GM23338 (cell line): ENCODE data around the gene RPL15. TPM values are rescaled to one million over a fixed set of nuclear protein-coding genes. Genes with fewer than 3 reads are reported as not detected.

Source experiments
- ATAC-seq: fragments of 200-7000 bp; cut with Tn5 transposase; 3 replicates; pipeline ENCODE4 v1.9.1; 2020
- DNase-seq: peaks from one replicate; pipeline ENCODE4 v3.0.0-alpha.2; 2015; ENCODE audit warnings: low spot score
- H2AFZ ChIP-seq: fragments of 200-600 bp; sonication (generic); 2 replicates; pipeline ENCODE4 v1.8.0; 2016; ENCODE audit warnings: antibody characterized with exemption, mild to moderate bottlenecking, moderate library complexity
- H3F3A ChIP-seq: fragments of 200-600 bp; sonication (generic); replicated peaks from 2 replicates; pipeline ENCODE4 v1.8.0; 2017; ENCODE audit warnings: antibody characterized with exemption, mixed run types, low read depth
- H3K27ac ChIP-seq: fragments of 200-600 bp; sonication (generic); 2 replicates; pipeline ENCODE4 v1.6.1; 2016; ENCODE audit warnings: low read depth
- H3K27me3 ChIP-seq: fragments of 200-600 bp; sonication (generic); 2 replicates; pipeline ENCODE4 v1.8.0; 2016; ENCODE audit warnings: mild to moderate bottlenecking, mixed run types, moderate library complexity; ENCODE audit not compliant: insufficient read depth
- H3K36me3 ChIP-seq: fragments of 200-600 bp; sonication (generic); 2 replicates; pipeline ENCODE4 v1.8.0; 2016; ENCODE audit warnings: mild to moderate bottlenecking; ENCODE audit not compliant: insufficient read depth
- H3K4me1 ChIP-seq: fragments of 200-600 bp; sonication (generic); 2 replicates; pipeline ENCODE4 v1.8.0; 2016; ENCODE audit warnings: mild to moderate bottlenecking, moderate library complexity; ENCODE audit not compliant: insufficient read depth
- H3K4me2 ChIP-seq: fragments of 200-600 bp; sonication (generic); 2 replicates; pipeline ENCODE4 v1.7.1; 2017; ENCODE audit warnings: mixed run types
- H3K4me3 ChIP-seq: fragments of 200-600 bp; sonication (generic); 2 replicates; pipeline ENCODE4 v1.6.1; 2016; ENCODE audit warnings: mixed run types
- H3K79me2 ChIP-seq: fragments of 200-600 bp; sonication (generic); replicated peaks from 2 replicates; pipeline ENCODE4 v1.8.0; 2017; ENCODE audit warnings: mild to moderate bottlenecking; ENCODE audit not compliant: insufficient read depth
- H3K9me2 ChIP-seq: fragments of 200-600 bp; sonication (generic); 2 replicates; pipeline ENCODE4 v1.8.0; 2017; ENCODE audit not compliant: insufficient read depth
- H4K20me1 ChIP-seq: fragments of 200-600 bp; sonication (generic); replicated peaks from 2 replicates; pipeline ENCODE4 v1.8.0; 2017; ENCODE audit warnings: mild to moderate bottlenecking; ENCODE audit not compliant: insufficient read depth
- H3K27ac Mint-ChIP-seq: 2 replicates; pipeline ENCODE4 v1.8.0; 2020; ENCODE audit warnings: inconsistent platforms, mild to moderate bottlenecking, moderate library complexity, mixed read lengths
- H3K27me3 Mint-ChIP-seq: 3 replicates; pipeline ENCODE4 v1.8.0; 2022; ENCODE audit warnings: low read depth, mild to moderate bottlenecking, moderate library complexity, mixed read lengths, inconsistent platforms; ENCODE audit not compliant: insufficient read depth, poor library complexity
- H3K36me3 Mint-ChIP-seq: 3 replicates; pipeline ENCODE4 v1.8.0; 2021; ENCODE audit warnings: low read depth, mild to moderate bottlenecking, inconsistent platforms, moderate library complexity, mixed read lengths
- H3K4me1 Mint-ChIP-seq: 3 replicates; pipeline ENCODE4 v1.8.0; 2020; ENCODE audit warnings: mild to moderate bottlenecking, inconsistent platforms, mixed read lengths
- H3K4me3 Mint-ChIP-seq: 3 replicates; pipeline ENCODE4 v1.8.0; 2021; ENCODE audit warnings: moderate library complexity, mild to moderate bottlenecking, inconsistent platforms, mixed read lengths
- H3K9me3 Mint-ChIP-seq: 3 replicates; pipeline ENCODE4 v1.8.0; 2020; ENCODE audit warnings: moderate library complexity, mild to moderate bottlenecking, inconsistent platforms, mixed read lengths
- CREB1 ChIP-seq: fragments of 250-450 bp; sonication (Bioruptor Pico); IDR thresholded peaks from 2 replicates; pipeline ENCODE4 v1.5.0; 2020; ENCODE audit warnings: low read depth, mild to moderate bottlenecking, moderate library complexity
- EZH2 ChIP-seq: fragments of 200-600 bp; sonication (generic); IDR thresholded peaks from one replicate; pipeline ENCODE4 v1.8.0; 2017; ENCODE audit warnings: antibody characterized with exemption, mild to moderate bottlenecking, low read depth; ENCODE audit not compliant: unreplicated experiment
- EZH2phosphoT487 ChIP-seq: fragments of 200-600 bp; sonication (generic); IDR thresholded peaks from one replicate; pipeline ENCODE4 v1.8.1; 2018; ENCODE audit warnings: antibody characterized with exemption; ENCODE audit not compliant: unreplicated experiment
- JUNB ChIP-seq: IDR thresholded peaks from one replicate; pipeline ENCODE4 v1.6.1; 2016; ENCODE audit warnings: antibody characterized with exemption; ENCODE audit not compliant: unreplicated experiment
- NANOG ChIP-seq: IDR thresholded peaks from 2 replicates; pipeline ENCODE4 v1.6.1; 2016; ENCODE audit warnings: antibody characterized with exemption, borderline replicate concordance
- POLR2AphosphoS5 ChIP-seq: IDR thresholded peaks from 2 replicates; pipeline ENCODE4 v1.6.1; 2016; ENCODE audit warnings: antibody characterized with exemption, low read depth
- STAT1 ChIP-seq: IDR thresholded peaks from one replicate; pipeline ENCODE4 v1.6.1; 2016; ENCODE audit warnings: antibody characterized with exemption; ENCODE audit not compliant: unreplicated experiment
- ZNF114 ChIP-seq: fragments of 250-450 bp; sonication (Bioruptor Pico); IDR thresholded peaks from 2 replicates; pipeline ENCODE4 v1.5.0; 2020; ENCODE audit warnings: mild to moderate bottlenecking, moderate library complexity
- polyA plus RNA-seq: library from polyadenylated mRNA; unstranded; fragments of >200 nt; fragmentation: Nextera tagmentation; extraction: Ambion mirVana; gene quantifications from 2 replicates; pipeline ENCODE4 v1.2.1, GENCODE V29; 2016
- total RNA-seq: library from RNA; depleted of rRNA; stranded (reverse); fragments of >200 nt; shearing (Covaris generic); gene quantifications from 2 replicates; pipeline ENCODE4 v1.2.3, GENCODE V29; 2014
- TF ChIP-seq, protein P1 (sequence below): IDR thresholded peaks from 2 replicates; pipeline ENCODE4 v1.6.1; 2016; ENCODE audit warnings: antibody characterized with exemption
- TF ChIP-seq, protein P2 (sequence below): fragments of 250-450 bp; sonication (Bioruptor Pico); IDR thresholded peaks from 2 replicates; pipeline ENCODE4 v1.5.0; 2020; ENCODE audit warnings: mild to moderate bottlenecking, moderate library complexity
- TF ChIP-seq, protein P3 (sequence below): IDR thresholded peaks from one replicate; pipeline ENCODE4 v1.6.1; 2018; ENCODE audit warnings: antibody characterized with exemption; ENCODE audit not compliant: unreplicated experiment
- TF ChIP-seq, protein P4 (sequence below), 2 experiments: fragments of 200-600 bp in 1 of 2; sonication (generic) in 1 of 2; conservative IDR thresholded peaks; 2 replicates each; pipeline versions ENCODE4 v1.5.1 to v1.6.1; 2016 to 2017; ENCODE audit warnings: antibody characterized with exemption in 2 of 2, low read depth in 2 of 2, mild to moderate bottlenecking in 2 of 2, moderate library complexity in 1 of 2

Gene RPL15
- total and polyA plus RNA-seq, 2 experiments from 2014 or later = 2,868 to 3,117 TPM

DNA sequence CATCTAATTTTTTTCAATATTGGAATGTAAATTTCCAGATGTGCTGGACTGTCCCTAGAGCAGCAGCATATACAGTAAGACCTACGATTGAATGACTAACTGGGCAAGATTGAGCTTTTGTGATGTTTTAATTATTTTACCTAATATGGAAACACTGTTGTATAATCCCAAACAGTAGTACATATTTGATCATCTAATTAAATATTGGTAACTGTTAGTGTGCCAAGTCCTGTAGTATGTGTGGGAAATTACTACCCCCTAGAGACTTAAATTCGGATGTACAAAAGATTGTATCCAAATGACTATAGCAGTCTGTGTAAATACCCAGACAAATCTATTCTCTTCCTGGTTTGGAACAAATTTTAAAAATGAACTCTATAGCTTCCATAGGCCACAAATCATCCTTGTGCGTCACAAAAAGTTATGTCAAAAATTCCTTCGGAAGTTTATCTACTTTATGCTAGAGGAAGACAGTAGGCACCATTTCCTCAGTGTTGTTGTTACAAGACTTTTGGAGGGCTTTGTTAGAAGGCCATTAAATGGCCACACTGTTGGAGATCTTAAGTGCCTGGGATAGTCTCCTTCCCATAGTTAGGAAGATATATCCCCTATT lies 41.7 kb upstream of the RPL15 start:
- H3K9me2 ChIP-seq = no peaks in the 10 kb centered on the region
- DNase-seq (no peak), ATAC-seq (no peak)
- H4K20me1 ChIP-seq = peaks cover 22% of the 10 kb centered on the region
- H3K36me3 ChIP-seq = no peaks in the 10 kb centered on the region; the same call in 1 of the 2 replicates
- no peak overlapping the region for H3K4me3 ChIP-seq
- H3K79me2 ChIP-seq = peaks cover 80% of the 10 kb centered on the region
- Mint-ChIP-seq H3K27me3 (peaks cover 7% of the 10 kb centered on the region), H3K9me3 (peaks cover 29% of the 10 kb centered on the region), H3K36me3 (peaks cover 43% of the 10 kb centered on the region), H3K27ac (no peak overlapping the region), H3K4me1 (peaks cover 23% of the 10 kb centered on the region), H3K4me3 (no peak overlapping the region)
- H3K27me3 ChIP-seq = no peaks in the 10 kb centered on the region
- TF ChIP-seq, protein P1, sequence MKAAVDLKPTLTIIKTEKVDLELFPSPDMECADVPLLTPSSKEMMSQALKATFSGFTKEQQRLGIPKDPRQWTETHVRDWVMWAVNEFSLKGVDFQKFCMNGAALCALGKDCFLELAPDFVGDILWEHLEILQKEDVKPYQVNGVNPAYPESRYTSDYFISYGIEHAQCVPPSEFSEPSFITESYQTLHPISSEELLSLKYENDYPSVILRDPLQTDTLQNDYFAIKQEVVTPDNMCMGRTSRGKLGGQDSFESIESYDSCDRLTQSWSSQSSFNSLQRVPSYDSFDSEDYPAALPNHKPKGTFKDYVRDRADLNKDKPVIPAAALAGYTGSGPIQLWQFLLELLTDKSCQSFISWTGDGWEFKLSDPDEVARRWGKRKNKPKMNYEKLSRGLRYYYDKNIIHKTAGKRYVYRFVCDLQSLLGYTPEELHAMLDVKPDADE = no peak
- no peak for TF ChIP-seq JUNB
- TF ChIP-seq STAT1 = no peak
- TF ChIP-seq EZH2 = no peak
- no peak for TF ChIP-seq POLR2AphosphoS5
- TF ChIP-seq EZH2phosphoT487 = no peak
- TF ChIP-seq, protein P2, sequence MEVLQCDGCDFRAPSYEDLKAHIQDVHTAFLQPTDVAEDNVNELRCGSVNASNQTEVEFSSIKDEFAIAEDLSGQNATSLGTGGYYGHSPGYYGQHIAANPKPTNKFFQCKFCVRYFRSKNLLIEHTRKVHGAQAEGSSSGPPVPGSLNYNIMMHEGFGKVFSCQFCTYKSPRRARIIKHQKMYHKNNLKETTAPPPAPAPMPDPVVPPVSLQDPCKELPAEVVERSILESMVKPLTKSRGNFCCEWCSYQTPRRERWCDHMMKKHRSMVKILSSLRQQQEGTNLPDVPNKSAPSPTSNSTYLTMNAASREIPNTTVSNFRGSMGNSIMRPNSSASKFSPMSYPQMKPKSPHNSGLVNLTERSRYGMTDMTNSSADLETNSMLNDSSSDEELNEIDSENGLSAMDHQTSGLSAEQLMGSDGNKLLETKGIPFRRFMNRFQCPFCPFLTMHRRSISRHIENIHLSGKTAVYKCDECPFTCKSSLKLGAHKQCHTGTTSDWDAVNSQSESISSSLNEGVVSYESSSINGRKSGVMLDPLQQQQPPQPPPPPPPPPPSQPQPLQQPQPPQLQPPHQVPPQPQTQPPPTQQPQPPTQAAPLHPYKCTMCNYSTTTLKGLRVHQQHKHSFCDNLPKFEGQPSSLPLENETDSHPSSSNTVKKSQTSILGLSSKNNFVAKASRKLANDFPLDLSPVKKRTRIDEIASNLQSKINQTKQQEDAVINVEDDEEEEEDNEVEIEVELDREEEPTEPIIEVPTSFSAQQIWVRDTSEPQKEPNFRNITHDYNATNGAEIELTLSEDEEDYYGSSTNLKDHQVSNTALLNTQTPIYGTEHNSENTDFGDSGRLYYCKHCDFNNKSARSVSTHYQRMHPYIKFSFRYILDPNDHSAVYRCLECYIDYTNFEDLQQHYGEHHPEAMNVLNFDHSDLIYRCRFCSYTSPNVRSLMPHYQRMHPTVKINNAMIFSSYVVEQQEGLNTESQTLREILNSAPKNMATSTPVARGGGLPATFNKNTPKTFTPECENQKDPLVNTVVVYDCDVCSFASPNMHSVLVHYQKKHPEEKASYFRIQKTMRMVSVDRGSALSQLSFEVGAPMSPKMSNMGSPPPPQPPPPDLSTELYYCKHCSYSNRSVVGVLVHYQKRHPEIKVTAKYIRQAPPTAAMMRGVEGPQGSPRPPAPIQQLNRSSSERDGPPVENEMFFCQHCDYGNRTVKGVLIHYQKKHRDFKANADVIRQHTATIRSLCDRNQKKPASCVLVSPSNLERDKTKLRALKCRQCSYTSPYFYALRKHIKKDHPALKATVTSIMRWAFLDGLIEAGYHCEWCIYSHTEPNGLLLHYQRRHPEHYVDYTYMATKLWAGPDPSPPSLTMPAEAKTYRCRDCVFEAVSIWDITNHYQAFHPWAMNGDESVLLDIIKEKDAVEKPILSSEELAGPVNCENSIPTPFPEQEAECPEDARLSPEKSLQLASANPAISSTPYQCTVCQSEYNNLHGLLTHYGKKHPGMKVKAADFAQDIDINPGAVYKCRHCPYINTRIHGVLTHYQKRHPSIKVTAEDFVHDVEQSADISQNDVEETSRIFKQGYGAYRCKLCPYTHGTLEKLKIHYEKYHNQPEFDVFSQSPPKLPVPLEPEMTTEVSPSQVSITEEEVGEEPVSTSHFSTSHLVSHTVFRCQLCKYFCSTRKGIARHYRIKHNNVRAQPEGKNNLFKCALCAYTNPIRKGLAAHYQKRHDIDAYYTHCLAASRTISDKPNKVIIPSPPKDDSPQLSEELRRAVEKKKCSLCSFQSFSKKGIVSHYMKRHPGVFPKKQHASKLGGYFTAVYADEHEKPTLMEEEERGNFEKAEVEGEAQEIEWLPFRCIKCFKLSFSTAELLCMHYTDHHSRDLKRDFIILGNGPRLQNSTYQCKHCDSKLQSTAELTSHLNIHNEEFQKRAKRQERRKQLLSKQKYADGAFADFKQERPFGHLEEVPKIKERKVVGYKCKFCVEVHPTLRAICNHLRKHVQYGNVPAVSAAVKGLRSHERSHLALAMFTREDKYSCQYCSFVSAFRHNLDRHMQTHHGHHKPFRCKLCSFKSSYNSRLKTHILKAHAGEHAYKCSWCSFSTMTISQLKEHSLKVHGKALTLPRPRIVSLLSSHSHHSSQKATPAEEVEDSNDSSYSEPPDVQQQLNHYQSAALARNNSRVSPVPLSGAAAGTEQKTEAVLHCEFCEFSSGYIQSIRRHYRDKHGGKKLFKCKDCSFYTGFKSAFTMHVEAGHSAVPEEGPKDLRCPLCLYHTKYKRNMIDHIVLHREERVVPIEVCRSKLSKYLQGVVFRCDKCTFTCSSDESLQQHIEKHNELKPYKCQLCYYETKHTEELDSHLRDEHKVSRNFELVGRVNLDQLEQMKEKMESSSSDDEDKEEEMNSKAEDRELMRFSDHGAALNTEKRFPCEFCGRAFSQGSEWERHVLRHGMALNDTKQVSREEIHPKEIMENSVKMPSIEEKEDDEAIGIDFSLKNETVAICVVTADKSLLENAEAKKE (CRISPR knock-in tag) = no peak
- TF ChIP-seq, protein P3, sequence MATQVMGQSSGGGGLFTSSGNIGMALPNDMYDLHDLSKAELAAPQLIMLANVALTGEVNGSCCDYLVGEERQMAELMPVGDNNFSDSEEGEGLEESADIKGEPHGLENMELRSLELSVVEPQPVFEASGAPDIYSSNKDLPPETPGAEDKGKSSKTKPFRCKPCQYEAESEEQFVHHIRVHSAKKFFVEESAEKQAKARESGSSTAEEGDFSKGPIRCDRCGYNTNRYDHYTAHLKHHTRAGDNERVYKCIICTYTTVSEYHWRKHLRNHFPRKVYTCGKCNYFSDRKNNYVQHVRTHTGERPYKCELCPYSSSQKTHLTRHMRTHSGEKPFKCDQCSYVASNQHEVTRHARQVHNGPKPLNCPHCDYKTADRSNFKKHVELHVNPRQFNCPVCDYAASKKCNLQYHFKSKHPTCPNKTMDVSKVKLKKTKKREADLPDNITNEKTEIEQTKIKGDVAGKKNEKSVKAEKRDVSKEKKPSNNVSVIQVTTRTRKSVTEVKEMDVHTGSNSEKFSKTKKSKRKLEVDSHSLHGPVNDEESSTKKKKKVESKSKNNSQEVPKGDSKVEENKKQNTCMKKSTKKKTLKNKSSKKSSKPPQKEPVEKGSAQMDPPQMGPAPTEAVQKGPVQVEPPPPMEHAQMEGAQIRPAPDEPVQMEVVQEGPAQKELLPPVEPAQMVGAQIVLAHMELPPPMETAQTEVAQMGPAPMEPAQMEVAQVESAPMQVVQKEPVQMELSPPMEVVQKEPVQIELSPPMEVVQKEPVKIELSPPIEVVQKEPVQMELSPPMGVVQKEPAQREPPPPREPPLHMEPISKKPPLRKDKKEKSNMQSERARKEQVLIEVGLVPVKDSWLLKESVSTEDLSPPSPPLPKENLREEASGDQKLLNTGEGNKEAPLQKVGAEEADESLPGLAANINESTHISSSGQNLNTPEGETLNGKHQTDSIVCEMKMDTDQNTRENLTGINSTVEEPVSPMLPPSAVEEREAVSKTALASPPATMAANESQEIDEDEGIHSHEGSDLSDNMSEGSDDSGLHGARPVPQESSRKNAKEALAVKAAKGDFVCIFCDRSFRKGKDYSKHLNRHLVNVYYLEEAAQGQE = no peak
- TF ChIP-seq CREB1 = no peak
- TF ChIP-seq NANOG = no peak
- no peak for TF ChIP-seq ZNF114
- TF ChIP-seq, protein P4, sequence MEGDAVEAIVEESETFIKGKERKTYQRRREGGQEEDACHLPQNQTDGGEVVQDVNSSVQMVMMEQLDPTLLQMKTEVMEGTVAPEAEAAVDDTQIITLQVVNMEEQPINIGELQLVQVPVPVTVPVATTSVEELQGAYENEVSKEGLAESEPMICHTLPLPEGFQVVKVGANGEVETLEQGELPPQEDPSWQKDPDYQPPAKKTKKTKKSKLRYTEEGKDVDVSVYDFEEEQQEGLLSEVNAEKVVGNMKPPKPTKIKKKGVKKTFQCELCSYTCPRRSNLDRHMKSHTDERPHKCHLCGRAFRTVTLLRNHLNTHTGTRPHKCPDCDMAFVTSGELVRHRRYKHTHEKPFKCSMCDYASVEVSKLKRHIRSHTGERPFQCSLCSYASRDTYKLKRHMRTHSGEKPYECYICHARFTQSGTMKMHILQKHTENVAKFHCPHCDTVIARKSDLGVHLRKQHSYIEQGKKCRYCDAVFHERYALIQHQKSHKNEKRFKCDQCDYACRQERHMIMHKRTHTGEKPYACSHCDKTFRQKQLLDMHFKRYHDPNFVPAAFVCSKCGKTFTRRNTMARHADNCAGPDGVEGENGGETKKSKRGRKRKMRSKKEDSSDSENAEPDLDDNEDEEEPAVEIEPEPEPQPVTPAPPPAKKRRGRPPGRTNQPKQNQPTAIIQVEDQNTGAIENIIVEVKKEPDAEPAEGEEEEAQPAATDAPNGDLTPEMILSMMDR (conservative IDR thresholded peaks at IDR 0.05; ENCODE audit: low read depth in 2 of 2) = no peak
- peaks cover 7% of the 10 kb centered on the region; the same call in 1 of the 2 replicates for H3K4me1 ChIP-seq
- no peak overlapping the region for H2AFZ ChIP-seq
- H3F3A ChIP-seq = no peaks in the 10 kb centered on the region
- H3K4me2 ChIP-seq = no peak overlapping the region
- H3K27ac ChIP-seq = no peak overlapping the region
